ENCODE results near the gene RPL27A. TPM values are rescaled to one million over a fixed set of nuclear protein-coding genes. Genes with fewer than 3 reads are reported as not detected.

RPL27A gene
- total and polyA plus RNA-seq, 2 donors (not counting 3 experiments of a cell fraction or from before 2014, with no cell fraction given), result 1,303 to 1,363 TPM

- Histone ChIP-seq H2AFZ (ENCODE audit: low read depth, low read length) (peak overlapping the region; percentile 50), H3K9me3 (replicated peaks; ENCODE audit: control insufficient read depth, insufficient read depth, low read length) (no peaks in the 10 kb centered on the region), H3K36me3 (ENCODE audit: control insufficient read depth in 2 of 2, extremely low read depth in 1 of 2, insufficient read depth in 2 of 2, low read length in 2 of 2) (no peaks in the 10 kb centered on the region), H3K4me1 (ENCODE audit: control insufficient read depth, extremely low read depth, insufficient read depth, low read length) (peaks cover 62% of the 10 kb centered on the region), H3K4me2 (ENCODE audit: insufficient read depth, low read length) (peak overlapping the region; percentile 13), H4K20me1 (replicated peaks; ENCODE audit: control insufficient read depth, extremely low read depth, insufficient read depth, low read length) (no peaks in the 10 kb centered on the region), H3K79me2 (ENCODE audit: control insufficient read depth, insufficient read depth, low read length) (no peaks in the 10 kb centered on the region), H3K4me3 (replicated peaks in 1 of 3; ENCODE audit: insufficient read depth in 1 of 3, low read depth in 1 of 3, low read length in 3 of 3) (no peak overlapping the region), H3K27me3 (ENCODE audit: control insufficient read depth in 2 of 2, insufficient read depth in 2 of 2, low read length in 2 of 2) (no peaks in the 10 kb centered on the region), H3K27ac (ENCODE audit: insufficient read depth, low read depth, low read length) (peak overlapping the region; percentile 59), H3K9ac (replicated peaks; ENCODE audit: extremely low read depth, insufficient read depth, low read length) (no peak overlapping the region), H3K9me1 (replicated peaks; ENCODE audit: control insufficient read depth, extremely low read depth, insufficient read depth, low read length) (no peaks in the 10 kb centered on the region)
- dilution Hi-C loops (cut with MboI; ENCODE audit: extremely low pct_ligation_motif_present, low sequenced_read_pairs) (no loop called here), intact Hi-C loops (cut with micrococcal nuclease) (loop anchor here (1.0 kb wide), 1 partner anchor 28 kb away; no protein-coding TSS in a partner anchor)
- TF ChIP-seq, protein P1, sequence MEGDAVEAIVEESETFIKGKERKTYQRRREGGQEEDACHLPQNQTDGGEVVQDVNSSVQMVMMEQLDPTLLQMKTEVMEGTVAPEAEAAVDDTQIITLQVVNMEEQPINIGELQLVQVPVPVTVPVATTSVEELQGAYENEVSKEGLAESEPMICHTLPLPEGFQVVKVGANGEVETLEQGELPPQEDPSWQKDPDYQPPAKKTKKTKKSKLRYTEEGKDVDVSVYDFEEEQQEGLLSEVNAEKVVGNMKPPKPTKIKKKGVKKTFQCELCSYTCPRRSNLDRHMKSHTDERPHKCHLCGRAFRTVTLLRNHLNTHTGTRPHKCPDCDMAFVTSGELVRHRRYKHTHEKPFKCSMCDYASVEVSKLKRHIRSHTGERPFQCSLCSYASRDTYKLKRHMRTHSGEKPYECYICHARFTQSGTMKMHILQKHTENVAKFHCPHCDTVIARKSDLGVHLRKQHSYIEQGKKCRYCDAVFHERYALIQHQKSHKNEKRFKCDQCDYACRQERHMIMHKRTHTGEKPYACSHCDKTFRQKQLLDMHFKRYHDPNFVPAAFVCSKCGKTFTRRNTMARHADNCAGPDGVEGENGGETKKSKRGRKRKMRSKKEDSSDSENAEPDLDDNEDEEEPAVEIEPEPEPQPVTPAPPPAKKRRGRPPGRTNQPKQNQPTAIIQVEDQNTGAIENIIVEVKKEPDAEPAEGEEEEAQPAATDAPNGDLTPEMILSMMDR (IDR thresholded peaks at IDR 0.05; ENCODE audit: extremely low read depth in 1 of 2, insufficient read depth in 1 of 2, low read depth in 1 of 2, low read length in 2 of 2), result no peak
- TF ChIP-seq EZH2 (IDR thresholded peaks at IDR 0.05; ENCODE audit: borderline replicate concordance, low read depth, low read length, severe bottlenecking) (no peak), POLR2A (IDR thresholded peaks at IDR 0.05; ENCODE audit: low read depth, low read length) (no peak), GATA2 (IDR thresholded peaks at IDR 0.05; ENCODE audit: insufficient read depth, insufficient read length, low read depth, low read length) (no peak), JUN (IDR thresholded peaks at IDR 0.05; ENCODE audit: borderline replicate concordance, insufficient read depth, insufficient read length, low read depth) (no peak), MYC (IDR thresholded peaks at IDR 0.05; ENCODE audit: low read depth, low read length) (no peak), POLR2AphosphoS5 (IDR thresholded peaks at IDR 0.05; ENCODE audit: insufficient read depth, low read depth, low read length) (no peak), FOS (IDR thresholded peaks at IDR 0.05; ENCODE audit: borderline replicate concordance, insufficient read depth, low read length) (no peak)
- FAIRE-seq (no peak), DNase-seq (ENCODE audit: low read depth, low spot score) (no peak)
- ChIA-PET CTCF (interaction anchor here (1.5 to 2.9 kb wide), 3 partner anchors 17 to 242 kb away, joined by 3 to 8 read pairs (median 5); no protein-coding TSS in a partner anchor), POLR2A (no interaction called here)
- TSS peak; percentile 22 for BruUV-seq (replicated peaks)
These were observed 34.9 kb downstream of the RPL27A start for GRCh38 chr11:8717544-8717875.

All from endothelial cell of umbilical vein (primary cell).